TTC549 (cell line): ENCODE results near the gene DYSF.
A peak's percentile ranks its signal among the peaks of the same experiment; 100 is the strongest.

Experiments
- FAIRE-seq: peaks from 2 replicates; lab custom pipeline; 2012; peaks lifted over from hg19 to GRCh38; lab: Jason Lieb, UNC

The DYSF gene

DNA sequence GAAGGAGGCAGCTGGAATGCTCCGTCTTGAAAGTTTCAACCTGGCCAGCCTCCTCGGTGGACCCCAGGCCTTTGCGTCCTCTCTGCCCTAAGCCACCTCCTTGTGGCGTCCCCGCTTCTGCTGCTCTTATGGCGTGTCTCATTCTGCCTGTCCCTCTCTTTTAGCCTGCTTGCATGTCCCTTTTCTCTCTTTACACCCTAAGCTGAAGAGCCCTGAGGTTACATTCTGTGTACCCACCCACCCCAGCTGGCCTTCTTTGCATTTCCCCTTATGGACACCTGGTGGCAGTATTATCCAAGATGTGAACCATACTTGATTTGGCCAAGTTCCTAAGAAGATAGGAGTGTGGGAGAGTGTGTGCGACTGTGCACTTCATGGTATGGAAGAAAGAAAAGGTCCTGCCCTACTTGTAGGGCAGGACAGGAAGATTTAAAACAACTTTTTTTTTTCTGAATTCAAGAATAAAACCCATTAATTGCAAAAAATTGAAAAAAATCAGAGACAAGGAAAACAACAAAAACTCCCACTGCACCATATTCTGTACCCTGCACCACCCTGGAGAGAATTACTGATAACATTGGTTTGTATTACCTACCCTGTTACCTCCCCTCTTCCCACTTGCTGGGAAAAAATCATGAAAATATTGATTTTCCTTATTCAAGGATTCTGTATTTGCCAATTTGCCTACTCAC is 77.4 kb downstream of the DYSF start:
- peak; percentile 68 for FAIRE-seq

DNA sequence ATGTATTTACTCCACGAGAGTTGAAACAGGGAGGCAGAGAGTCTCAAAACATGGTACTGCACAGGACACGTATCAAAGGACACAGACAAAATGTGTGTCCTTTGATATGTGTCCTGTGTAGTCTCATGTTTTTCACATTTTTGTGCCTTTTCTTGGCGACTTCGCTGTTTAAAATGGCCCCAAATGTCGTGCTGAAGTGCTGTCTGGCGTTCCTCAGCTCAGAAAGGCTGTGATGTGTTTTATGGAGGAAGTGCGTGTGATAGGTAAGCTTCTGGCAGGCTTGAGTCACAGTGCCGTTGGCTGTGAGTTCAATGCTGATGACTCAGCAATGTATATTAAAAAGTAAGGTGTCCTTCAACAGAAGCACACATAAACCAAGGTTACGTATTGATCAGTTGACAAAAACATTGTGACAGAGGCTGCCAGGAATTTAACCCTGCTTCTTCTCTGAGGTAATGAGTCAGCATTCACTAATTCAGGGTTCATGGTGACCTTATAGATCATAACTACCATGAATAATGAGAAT is 78.2 kb downstream of the DYSF start:
- FAIRE-seq = no peak

DNA sequence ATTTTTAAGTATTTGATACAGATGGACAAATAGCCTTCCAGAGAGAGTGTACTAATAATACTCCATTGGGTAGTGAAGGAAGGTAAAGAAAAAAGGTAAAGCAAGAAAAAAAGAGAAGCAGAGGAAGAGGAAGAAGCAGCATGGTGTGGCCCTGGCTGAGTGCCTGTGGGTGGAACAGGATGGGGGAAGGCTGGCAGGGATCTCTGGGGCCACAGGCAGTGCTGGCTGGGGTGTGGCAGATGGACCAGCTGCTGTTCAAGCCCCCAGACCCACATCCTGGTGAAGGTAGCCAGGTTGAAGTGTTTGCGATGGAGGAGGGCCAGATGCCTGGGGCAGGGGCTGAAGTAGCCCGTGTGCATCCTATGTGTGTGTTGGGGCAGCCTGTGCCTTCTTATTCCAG is 79.0 kb downstream of the DYSF start:
- no peak for FAIRE-seq

DNA sequence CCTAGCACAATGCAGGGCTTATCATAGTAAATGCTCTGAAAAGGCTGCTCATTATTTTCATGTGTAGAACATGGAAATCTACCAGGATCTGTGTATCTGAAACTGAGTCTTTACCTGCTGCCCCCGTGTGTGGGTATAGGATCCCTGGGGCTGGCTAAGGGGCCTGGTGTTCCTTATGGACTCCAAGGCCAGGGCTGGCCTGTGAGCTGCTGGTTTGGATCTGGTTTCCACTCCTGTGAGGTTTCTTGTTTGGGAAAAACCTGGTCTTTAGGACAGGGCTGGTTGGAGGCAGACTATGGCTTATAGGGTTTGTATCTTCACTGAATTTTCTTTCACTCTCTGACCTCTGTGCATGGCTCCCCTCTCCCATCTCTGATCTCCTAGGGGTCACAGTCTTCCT is 80.8 kb downstream of the DYSF start:
- no peak for FAIRE-seq

DNA sequence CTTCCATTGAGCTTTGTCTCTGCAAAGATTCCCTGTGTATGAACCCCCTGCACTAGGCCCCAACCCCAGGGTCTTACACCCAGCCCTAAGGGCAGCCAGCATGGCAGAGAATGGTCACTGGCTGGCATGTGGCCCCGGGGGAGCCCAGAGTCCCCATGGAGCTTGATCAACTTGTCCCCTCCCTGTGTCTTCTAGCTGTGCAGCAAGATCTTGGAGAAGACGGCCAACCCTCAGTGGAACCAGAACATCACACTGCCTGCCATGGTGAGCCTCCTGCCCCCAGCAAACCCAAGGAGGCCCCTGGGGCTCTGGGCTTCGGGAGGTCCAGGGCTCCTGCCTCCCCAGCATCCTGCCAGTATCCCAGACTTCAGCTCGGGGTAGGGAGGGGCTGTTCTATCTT is 81.5 kb downstream of the DYSF start:
- no peak for FAIRE-seq

DNA sequence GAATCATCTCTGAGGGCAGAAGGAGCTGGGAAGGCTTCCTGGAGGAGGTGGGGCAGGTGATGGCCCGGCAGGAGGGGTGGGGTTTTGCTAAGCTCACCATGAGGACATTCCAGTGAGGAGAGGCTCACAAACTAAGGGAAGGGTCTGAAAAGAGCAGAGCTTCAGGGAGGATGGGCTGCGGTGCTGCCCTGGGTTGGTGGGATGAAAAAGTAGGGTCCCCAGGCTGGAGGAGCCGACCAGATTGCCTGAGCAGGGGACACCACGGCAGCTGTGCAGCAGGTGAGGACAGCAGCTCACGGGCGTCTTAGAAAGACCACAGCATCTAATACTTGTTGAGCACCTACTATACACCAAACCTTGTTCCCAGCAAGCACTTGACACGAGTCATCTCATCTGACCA is 82.2 kb downstream of the DYSF start:
- no peak for FAIRE-seq

DNA sequence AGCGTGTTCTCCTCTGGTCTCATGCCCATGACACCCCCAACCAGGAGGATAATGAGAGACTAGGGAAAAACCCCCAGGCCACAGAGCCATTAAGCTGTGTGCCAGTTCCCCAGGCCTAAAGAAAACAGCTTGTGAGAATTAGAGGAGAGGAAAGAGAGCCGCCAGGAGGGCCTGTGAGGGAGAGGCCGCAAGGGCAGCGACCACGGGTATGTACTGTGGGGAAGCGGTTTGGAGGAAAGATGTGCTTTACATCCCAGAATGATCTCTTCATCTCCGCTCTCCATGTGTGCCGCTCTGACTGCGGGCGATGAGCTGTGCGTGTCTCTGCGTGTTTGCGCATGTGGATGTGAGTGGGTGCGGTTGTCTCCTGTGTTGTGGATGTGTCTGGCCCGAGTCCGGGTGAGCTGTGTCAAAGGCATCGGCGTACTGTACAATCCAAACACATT is 82.9 kb downstream of the DYSF start:
- no peak for FAIRE-seq

DNA sequence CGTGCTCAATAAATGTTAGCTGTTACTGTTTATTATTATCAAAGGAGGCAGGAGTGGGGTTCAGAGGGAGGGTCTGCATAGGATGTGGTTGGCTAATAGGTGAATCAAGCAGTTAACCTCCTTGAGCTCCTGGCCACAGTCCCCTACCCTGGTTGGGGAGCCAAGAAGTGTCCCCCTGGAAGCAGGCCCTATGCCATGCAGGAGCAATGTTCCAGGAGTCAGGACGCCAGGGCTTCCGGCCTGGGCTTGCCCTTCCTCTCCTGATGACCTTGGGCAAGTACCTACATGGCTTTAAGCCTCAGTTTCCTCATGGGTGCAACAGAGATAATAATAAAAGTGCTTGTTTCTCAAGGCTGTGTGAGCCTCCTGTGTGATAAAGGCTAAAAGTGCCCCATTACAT is 84.9 kb downstream of the DYSF start:
- no peak for FAIRE-seq

DNA sequence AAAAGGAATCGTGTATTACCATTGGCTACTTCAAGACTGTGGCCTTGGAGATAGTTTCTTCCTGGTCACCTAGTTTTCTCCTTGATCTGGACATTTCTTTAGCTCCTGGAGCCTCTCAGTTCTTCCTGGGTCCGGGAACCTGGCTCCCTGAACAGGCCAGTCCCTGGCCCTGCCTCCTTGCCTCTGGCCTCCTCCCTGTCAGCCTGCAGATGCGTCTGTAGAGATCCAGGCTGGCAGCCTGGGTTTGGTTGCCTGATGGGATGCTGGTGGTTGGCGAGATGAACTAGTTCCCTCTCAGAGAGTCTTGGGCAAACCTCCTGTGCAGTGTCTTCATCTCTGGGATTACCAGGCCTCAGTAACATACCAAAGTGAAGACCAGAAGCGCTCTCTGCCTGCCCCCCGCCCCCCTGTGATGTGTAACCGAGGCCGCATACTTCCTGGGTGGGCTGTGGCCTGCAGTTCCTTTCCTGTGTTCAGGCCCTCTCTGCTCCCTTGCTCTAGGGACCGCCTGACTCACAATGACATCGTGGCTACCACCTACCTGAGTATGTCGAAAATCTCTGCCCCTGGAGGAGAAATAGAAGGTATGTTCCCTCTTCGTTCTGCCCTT is 85.4 kb downstream of the DYSF start:
- no peak for FAIRE-seq

DNA sequence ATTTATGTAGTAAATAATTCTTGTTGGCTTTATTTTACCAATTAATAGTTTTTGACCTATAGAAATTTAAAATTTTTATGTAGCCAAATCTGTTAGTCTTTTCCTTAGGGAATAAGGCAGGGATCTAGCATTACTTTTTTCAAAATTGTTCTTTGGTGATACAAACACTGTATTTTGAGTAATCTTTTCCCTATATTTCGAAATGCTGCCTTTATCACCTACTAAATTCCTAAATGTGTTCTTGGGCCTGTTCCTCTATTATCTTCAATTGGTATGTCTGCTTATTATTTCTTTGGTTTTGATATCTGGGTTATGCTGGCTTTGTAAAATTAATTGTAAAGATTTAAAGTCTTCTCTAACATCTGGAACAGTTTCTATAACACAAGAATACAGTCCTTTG is 87.5 kb downstream of the DYSF start:
- FAIRE-seq = no peak

DNA sequence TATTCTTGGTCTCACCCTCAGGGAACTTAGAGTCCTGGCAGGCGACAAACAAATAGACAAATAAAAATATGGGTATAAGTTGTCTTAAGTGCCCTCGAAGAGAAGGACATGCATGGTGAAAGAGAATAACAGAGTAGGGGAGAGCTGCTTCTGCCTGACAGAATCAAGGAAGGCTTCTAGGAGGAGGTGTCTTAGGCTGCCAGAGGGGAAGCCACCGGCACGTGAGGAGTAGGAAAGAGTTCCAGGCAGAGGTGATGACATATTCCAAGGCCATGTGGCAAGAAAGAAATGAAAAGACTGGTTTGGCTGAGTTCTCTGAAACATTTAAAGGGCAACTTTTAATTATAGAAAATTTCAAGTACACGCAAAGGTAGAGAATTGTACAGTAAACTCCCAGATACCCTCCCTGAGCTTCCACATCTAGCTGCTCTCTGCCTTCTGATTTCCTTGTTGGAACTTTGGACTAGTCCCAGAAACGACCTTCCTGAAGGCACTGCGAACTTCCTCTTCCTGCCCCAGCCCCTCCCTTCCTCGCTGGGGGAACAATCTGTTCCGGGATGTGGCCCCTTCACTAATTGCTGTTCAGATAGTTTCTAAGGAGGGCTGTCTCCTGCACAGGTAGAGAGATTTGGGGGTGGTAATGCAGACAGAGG is 91.7 kb downstream of the DYSF start:
- no peak for FAIRE-seq

DNA sequence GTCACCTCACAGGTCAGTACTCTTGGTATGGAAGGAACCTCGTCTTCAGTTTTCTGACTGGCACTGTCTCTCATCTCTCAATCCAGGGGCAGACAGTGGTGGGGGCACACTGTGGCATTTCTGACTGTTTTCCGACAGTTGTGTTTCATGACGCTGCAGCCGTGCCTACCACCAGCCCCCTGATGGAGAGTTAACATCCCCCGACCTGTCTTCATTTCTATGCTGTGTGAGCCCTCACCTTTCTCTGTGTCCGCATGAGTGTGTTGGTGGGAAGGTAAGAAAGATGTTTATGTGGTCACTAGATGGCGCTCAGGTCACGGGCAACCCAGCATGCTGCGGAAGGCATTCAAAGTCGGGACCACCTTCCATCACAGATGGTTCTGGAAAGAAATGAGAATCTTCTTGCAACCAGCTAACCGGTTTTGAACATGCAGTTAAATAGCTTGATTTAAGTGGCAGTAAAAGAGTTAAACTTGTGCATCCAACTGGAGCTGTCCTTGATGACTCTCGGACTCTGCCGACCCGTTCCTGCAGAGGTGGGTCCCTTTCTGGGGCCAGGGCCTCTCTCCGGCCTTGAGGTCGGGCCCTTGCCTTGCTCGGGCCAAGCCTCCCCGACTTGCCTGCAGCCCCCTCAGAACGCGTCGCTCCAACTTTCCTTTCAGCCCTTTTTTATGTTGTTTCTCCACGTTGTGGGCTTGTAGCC is 92.4 kb downstream of the DYSF start:
- no peak for FAIRE-seq

DNA sequence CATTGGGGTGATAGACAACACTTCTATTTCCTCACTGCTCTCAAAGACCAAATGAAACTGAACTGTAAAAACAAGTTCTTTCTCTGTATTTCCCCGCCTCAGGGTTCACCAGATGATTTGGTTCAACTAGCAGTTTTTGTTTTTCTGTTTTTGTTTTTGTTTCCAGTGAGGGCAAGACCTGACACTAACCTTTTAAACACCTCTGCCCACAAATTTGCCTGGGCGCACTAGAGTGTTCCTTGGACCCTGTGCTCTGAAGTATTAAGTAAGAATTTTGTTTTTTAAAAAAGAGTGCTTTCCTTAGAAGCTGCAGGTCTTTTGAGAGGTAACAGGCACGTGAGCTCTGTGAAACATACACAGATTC is 92.9 kb downstream of the DYSF start:
- FAIRE-seq = no peak

DNA sequence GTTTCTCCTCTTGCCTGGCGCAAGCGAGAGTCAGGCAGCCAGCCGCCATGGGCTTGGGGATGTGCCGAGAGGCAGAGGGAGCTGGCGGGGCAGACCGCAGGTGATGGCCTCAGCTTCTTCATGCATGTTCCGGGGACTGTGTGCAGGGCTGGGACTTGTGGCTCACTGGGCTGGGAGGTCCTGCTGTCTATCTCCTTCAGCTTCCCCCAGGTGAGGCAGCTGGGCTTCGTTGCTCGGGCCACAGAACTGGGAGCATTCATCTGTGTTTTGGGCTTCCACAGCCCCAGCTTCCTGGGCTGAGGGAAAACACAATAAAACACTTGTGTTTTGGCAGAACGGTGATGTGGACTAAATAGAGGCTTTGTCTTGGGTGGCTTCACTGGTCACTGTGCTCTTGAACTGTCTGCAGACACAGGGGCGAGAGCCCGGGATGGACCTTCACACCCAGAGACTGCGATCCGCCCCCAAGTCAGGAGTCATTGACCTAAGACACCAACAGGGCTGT is 93.5 kb downstream of the DYSF start:
- FAIRE-seq = no peak

DNA sequence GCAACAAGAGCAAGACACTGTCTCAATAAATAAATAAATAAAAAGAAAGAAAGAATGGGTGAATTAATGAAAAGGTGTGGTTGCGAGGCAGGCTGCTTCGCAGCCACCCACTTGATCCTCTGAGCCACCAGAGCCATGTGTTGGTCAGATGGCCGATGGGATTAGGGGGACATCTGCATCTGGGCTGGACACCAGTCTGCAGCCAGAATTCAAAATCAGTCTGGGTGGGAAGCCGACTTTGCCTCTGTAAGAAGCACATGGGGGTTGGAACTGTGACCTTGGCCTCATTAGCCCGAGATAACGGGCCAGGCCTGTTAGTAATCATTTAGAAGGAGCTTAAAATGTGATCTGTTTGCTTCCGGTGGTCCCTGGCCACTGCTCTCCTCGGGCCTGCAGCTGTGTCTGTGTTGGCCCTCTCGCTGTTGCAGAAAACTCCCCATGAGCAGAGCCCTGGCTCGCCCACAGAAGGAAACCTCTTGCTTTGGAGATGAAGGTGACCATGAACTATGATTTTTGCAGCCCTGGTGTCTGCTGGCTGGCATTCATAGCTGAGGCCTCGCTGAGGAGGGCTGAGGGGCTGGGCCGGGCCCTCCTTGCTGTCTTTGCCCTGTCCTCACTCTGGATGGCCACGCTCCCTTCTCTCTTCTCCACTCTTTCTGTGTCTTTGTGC is 94.4 kb downstream of the DYSF start:
- FAIRE-seq = no peak

DNA sequence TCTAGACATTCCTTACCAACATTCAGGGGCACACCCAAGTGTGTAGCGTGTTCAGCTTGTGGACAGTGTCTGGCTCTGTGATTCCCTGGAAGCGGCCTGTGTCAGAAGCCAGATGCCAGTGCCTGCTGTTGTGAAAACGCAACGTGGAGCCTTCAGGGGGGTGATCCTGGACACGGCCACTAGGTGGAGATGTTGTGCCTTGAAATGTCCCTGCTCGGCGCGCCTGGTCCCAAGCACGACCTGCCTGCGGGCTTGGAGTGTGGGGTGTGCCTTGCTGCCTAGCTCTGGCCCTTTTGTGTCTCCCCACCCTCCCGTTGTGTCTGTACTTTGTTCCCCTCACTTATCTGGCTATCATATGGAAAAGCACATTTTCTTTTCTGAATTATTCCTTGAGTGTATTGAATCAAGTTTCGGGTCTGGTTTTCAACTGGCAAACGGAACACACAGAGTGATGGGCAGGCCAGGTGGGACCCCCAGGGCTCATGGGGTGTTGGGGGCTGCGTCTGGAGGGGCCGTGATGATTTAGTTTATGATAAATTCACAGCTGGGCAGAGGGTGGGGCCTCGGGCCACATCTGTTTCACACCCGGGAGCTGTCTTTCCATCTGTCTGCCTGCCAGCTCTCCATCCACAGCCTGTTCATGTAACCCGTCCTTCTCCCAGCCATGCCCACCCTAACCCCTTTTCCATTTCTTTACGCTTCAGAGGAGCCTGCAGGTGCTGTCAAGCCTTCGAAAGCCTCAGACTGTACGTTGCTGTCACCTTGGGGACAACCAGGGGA is 95.5 kb downstream of the DYSF start:
- FAIRE-seq = no peak

DNA sequence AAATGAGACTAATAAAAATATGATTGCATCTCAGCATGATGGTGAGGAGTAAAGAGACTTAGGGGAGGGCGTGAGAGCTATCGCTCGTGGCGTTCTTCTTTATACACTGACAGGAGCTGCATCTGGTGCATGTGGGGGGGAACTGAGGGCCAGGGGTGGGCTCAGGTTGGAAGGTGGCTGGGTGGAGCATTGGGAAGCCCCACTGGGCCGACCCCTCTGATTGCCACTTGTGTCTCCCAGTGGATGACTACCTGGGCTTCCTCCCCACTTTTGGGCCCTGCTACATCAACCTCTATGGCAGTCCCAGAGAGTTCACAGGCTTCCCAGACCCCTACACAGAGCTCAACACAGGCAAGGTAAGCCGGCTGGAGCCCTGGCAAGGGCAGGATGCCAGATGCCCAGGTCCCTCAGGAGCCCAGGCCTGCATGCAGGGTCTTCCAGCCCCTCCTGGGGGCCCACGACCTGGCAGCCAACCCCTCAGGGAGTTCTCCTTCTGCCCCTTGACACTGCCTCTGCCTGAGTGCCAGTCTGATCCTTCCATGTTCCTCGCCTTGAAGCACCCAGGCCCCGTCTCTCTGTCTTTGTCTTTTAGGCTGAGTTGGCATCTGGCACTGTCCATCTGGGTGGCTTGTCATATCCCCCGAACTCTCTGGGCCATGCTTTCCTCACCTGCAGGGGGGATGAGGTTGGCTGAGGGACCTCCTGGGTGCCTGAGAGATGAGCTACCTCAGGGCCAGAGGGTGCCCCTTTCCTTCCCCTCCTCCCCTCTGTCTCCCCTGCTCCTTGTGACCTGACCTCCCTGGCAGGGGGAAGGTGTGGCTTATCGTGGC is 97.7 kb downstream of the DYSF start:
- FAIRE-seq = no peak

DNA sequence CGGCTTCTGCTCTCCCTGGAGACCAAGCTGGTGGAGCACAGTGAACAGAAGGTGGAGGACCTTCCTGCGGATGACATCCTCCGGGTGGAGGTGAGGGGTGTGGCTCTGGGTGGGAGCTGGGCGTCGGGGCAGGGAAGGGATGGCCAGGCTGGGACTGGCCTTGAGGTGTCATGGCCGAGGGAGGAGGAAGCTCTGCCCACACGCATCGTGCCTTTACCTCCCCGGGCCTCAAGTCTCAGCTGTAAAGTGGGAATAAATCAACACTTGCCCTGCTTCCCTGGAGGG is 98.2 kb downstream of the DYSF start:
- no peak for FAIRE-seq

DNA sequence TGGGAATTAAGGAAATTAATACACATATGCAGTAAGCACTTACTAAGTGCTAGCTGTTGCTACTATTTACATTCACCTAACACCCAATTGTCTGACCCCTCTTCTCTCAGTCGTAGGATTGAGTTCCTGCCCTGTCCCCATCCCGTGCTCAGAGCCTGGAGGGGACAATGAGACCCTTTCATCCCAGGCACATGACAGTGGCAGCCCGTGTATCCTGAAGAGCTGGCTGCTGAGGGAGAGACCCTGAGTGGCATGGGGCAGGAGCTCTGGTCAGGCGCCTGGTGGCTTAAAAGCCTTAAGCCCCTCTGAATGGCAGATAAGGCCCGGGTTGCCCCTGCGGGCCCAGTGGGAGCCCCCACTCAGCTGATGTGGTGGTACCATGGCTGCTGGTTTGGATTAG is 99.0 kb downstream of the DYSF start:
- FAIRE-seq = no peak

DNA sequence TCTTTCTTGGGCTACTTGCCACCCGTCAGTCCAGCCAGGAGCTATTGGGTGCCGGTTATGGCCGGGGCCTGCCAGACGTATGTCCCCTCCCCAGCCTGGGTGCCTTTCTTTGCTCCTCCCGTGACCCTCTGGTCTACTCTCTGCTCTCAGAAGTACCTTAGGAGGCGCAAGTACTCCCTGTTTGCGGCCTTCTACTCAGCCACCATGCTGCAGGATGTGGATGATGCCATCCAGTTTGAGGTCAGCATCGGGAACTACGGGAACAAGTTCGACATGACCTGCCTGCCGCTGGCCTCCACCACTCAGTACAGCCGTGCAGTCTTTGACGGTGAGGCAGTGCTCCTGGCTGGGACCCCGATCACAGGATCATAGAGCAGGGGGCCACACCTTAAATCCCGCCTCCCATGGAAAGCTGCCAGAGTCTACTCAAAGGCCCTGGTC is 99.5 kb downstream of the DYSF start:
- no peak for FAIRE-seq
